ENCODE data around the gene LRRC14B.
"Not testable (repeated sequence)": the region's sequence is repeated elsewhere in the genome, so short reads cannot be mapped to it uniquely, and the experiment has no call there.

The LRRC14B gene

DNA sequence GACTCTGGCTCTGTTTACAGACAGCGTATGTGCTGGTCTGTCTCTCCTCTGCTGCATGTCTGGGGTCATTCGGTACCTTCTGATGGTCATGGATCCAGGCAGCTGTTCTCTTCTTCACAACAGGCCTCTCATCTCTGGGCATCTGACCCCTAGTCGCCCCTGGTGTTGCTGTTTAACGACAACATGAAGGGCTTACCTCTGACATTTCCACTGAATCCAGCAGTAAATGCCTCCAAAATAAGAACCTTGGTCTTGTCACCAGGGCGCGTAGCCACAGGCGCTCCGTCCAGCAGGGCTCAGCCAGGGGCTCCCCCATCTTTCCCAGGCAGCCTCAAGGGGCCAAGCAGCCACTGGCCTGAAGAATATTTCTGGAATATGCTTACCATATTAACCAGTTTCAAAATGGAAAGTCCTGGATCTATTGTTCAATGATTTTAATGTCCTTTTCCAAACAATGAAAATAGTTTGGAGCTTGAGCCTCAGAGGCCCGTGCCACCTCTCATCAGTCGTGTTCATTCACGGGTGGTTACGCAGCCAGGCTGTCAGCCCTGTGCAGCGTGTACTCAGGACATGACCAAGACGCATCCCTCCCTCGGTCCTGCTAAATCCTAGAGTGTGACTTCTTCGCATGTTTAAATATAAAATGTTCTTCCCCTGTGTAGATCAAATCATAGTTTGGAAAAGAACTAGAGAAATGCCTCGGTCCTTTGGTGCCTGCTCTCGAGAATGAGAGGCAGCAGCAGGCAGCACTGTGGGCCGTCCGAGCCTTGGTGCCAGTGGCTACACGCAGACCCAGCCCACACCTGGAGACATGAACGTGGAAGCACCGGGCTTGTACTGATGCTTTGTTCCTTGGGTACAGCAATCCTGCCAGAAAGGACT, 30.1 kb upstream of the LRRC14B start:
- DNase-seq (ENCODE audit: low spot score): no peak

DNA sequence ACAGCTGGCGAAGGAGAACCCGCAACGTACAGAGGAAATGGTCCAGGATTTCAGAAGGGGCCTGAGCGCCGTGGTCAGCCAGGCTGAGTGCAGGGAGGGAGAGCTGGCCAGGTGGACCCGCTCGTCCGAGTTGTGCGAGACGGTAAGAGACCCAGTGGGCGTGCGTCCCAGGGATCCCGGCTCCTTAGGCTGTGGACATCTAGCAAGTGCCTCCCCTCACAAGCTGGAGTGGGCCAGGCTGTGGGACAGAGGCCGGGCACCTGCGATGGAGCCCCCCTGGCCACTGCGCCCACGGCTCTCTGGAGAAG, 29.5 kb upstream of the LRRC14B start:
- DNase-seq (ENCODE audit: low spot score): no peak

DNA sequence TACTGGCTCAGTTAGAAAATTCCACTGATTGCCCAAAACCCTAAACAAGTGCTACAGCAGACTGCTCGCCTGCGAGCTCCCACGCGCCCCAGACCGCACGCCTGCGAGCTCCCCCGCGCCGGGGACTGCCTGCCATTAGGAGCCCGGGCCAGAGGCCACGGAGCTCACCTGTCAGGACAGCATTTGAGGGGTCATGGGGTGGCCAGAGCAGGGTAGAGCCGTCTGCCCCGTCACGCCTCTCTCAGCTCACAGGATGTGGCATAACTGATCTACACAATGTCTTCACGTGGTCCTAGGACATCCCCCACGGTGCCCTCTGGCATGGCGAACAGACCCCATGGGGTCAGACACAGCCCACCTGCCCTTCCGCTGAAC, 29.1 kb upstream of the LRRC14B start:
- no peak for DNase-seq (ENCODE audit: low spot score)

DNA sequence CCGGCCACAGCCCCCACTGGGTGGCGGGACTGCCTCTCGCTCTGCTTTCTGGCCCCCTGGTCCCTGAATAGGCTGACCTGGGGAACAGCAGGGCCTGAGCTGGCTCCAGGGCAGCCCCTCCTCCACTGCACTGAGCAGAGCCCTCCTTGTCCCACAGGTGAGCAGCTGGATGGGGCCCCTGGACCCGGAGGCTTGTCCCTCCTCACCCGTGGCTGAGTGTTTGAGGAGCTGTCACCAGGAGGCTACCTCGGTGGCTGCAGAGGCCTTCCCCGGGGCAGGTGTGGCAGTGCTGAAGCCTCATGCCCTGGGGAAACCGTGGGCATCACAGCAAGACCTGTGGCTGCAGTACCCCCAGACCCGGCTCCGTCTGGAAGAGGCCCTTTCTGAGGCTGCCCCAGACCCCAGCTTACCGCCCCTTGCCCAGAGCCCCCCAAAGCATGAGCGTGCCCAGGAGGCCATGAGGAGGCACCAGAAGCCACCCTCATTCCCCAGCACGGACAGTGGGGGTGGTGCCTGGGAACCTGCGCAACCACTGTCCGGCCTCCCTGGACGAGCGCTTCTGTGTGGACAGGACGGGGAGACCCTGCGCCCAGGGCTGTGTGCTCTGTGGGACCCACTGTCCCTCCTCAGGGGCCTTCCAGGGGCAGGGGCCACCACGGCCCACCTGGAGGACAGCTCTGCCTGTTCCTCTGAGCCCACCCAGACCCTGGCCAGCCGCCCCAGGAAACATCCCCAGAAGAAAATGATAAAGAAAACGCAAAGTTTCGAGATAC, 28.5 kb upstream of the LRRC14B start:
- DNase-seq (ENCODE audit: low spot score): no peak

DNA sequence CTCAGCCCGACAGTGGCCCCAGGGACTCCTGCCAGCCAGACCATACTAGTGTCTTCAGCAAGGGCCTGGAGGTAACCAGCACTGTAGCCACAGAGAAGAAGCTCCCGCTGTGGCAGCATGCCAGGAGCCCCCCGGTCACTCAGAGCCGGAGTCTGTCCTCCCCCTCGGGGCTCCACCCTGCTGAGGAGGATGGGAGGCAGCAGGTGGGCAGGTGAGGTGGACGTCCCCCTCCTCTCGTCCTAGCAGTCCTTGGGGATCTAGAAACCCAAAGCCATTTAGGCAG, 28.0 kb upstream of the LRRC14B start:
- DNase-seq (ENCODE audit: low spot score): no peak

DNA sequence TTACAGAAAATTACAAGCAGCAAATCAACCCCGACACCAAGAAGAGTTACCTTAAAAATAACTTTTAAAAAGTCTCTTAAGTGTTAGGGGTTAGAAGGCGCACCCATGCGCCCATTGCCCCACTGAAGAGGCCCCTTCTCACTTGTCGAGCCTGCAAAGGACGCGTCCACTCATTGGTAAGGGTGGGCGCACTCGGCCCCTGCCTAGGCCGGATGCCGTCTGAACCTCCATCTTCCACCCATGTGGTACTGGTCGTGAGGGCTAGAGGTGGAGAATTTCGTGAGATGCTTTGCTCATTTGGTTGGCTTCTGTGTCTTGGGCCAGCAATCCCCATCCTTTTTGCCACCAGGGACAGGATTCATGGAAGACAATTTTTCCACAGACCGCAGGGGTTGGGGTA, 27.5 kb upstream of the LRRC14B start:
- no peak for DNase-seq (ENCODE audit: low spot score)

DNA sequence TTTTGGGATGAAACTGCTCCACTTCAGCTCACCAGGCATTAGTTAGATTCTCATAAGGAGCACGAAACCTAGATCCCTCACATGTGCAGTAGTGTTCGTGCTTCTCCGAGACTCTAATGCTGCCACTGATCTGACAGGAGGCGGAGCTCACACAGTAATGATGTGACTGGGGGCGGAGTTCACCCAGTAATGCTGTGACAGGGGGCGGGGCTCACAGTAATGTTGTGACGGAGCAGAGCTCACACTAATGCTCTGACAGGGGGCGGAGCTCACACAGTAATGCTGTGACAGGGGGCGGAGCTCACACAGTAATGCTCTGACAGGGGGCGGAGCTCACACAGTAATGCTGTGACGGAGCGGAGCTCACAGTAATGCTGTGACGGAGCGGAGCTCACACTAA, 27.1 kb upstream of the LRRC14B start:
- no peak for DNase-seq (ENCODE audit: low spot score)

DNA sequence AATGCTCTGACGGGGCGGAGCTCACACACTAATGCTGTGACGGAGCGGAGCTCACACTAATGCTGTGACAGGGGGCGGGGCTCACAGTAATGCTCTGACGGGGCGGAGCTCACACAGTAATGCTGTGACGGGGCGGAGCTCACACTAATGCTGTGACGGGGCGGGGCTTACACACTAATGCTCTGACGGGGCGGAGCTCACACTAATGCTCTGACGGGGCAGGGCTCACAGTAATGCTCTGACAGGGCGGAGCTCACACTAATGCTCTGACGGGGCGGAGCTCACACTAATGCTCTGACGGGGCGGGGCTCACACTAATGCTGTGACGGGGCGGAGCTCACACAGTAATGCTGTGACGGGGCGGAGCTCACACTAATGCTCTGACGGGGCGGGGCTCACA, 26.5 kb upstream of the LRRC14B start:
- DNase-seq (ENCODE audit: low spot score): not testable (repeated sequence)

DNA sequence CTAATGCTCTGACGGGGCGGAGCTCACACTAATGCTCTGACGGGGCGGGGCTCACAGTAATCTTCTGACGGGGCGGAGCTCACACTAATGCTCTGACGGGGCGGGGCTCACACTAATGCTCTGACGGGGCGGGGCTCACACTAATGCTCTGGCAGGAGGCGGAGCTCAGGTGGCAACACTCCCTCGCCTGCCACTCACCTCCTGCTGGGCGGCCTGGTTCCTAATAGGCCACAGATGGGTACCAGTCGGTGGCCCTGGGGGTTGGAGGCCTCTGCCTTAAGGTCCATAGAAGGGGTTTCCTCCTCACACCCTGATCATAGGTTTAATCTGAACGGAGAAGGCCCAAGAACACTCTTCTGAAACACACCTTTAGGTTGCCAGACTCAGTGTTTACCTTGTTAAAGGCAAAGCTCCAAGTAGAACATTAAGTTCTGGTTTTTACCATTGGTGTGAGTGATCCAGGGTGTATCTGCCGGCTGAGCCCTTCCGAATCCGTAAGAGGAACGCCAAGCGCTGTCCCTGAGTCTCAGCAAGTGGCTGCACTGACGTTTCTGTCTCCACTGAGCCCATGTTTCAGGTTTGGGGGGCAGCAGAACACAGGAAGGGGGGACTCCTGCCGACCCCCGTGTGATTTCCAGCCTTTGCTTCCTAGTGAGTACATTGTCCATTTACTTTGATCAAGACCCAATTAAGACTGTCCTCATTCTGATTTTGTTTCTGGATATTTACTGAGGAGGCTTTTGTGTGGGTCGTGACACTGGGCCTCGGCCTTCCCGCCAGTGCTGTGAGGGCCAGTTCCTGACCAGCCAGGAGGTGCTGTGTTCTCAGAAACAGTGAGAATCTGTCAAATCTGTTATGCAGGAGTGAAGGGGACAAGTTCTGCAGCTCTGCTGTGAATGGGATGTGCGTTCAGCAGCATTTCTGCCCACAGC, 24.6 kb upstream of the LRRC14B start:
- no peak for DNase-seq (ENCODE audit: low spot score)

DNA sequence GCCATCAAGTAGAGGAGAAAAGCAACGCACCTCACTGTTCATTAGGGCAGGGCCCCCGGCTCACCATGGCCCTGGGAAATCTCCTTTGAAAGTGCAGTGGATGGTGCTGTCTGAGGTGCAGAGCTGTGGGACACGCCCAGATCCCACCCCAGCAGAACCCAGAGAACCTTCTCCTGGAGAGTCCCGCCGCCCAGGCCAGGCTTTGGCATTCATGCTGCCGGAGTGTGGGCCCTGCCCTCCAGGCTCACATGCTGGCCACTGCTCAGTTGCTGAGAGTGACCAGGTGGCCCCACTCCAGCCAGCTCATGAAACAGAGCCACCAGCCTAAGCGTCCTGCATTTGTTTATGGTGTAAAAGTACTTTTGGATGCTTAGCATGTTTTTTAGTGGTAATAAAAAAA, 23.8 kb upstream of the LRRC14B start:
- no peak for DNase-seq (ENCODE audit: low spot score)

DNA sequence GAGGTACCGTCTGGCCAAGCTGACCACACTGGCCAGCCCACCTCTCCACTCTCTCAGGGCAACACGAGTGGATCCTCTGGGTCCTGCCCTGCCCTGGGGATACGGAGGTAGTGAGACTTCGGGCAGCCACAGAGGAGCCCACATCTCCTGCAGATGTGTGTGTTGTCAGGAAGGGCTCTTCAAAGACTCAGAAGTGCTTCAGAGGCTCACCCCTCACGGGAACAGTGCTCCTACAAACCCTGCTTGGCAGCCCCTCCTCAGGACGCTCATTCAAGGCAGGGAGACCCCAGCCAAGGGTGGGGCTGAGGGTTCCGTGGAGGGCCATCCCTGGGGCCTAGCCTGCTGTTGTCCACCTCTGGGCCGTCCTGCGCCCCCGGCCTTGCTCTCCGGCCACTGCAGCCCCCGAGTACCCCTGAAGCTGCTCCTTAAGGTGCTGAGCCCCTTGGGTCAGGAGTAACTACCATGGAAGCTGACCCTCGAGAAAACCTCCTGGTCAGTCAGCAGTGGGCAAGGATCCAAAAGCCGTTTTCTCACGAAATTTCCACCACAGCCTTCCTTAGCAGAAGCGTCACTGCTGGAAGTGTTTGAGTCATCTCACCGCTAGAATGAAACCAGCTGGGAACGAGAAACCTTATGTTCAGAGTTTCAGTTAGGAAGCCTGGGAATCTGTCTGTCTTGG, 23.2 kb upstream of the LRRC14B start:
- peak; percentile 12 for DNase-seq (ENCODE audit: low spot score)

DNA sequence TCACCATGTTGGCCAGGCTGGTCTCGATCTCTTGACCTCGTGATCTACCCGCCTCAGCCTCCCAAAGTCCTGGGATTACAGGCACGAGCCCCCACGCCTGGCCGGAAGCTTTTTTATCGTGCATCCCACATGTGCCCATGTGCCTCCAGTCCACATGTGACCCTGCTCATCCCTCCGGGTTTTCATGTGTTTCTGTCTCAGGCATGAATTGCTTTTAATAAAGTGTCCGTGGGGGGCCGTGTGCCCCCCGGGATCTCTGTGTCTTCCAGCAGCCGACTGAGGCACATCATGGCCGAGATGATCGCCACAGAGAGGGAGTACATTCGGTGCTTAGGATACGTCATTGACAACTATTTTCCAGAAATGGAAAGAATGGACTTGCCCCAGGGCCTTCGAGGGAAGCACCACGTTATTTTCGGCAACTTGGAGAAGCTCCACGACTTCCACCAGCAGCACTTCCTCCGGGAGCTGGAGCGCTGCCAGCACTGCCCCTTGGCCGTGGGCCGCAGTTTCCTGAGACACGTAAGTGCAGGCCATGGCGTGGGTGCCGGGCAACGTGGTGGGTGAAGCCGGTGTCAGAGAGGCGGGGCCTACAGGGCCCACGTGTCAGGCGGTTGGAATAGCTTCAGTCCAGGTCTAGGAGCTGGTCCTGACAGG, 22.1 kb upstream of the LRRC14B start:
- DNase-seq (ENCODE audit: low spot score): no peak

DNA sequence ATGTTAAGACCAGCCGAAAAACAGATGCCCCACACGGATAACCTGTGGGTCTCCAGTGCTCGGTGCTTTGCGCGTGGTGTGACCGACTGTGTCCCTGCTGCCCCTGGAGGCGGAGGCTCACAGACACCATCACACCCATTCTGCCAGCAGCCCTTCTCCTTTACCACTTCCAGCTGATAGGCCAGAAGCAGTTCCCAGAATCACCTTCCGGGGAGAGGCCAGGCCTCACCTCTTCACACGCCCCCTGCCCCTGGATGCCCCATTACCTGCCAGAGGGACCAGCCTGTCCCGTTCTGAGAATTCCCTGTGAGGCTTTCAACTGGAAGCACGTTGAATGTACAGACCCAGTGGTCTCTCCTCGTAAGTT, 21.6 kb upstream of the LRRC14B start:
- DNase-seq (ENCODE audit: low spot score): no peak

DNA sequence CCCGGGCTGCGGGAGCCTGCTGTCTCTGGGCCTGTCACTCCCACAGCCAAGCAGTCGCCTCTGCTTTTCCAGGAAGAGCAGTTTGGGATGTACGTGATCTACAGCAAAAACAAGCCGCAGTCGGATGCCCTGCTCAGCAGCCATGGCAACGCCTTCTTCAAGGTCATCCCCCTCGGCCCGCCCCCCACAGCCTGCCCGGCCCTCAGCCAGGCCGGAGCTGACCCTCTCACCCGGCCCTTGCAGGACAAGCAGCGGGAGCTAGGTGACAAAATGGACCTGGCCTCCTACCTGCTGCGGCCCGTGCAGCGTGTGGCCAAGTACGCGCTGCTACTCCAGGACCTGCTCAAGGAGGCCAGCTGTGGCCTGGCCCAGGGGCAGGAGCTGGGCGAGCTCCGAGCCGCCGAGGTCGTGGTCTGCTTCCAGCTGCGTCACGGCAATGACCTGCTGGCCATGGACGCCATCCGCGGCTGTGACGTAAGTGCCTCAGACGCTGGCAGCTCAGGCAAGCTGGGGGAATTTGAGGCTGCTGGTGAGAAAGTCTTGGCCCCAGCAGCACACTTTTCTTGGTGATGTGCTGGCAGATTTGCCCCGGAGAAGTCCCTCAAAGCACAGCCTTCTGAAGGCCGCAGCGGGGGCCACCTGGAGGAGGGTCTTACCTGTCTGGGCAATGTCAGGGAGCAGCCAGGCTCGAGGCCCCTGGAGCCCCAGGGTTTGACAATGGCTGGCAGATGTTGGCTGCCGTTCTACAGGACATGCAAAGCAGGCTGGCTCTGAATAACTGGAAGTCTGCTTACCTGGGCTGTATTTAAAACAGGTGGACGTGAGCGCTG, 20.1 kb upstream of the LRRC14B start:
- no peak for DNase-seq (ENCODE audit: low spot score)

DNA sequence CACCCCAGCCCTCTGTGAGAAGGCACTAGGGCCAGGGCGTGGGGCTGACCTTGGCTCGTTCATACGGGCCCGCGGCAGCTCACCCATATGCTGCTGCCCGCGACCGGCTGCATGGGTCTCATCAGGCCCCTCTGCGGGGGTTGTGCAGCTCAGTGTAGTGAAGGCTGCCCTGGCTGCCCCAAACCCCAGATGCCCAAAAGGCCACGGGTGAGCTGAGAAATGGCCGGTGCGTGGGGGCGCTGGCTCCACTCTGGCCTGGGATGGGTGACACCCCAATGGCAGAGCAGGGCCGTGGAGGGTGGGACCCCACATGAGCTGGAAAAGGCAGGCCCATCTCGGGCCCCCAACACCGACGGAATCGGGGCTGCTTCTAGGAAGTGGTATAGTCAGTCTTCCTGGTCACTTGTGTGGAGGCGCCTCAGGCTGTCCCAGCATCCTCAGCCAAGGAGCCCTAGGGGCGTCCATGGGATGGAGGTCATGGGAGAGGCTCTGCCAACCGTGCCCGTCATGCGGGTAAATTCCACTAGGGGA, 19.4 kb upstream of the LRRC14B start:
- no peak for DNase-seq (ENCODE audit: low spot score)

DNA sequence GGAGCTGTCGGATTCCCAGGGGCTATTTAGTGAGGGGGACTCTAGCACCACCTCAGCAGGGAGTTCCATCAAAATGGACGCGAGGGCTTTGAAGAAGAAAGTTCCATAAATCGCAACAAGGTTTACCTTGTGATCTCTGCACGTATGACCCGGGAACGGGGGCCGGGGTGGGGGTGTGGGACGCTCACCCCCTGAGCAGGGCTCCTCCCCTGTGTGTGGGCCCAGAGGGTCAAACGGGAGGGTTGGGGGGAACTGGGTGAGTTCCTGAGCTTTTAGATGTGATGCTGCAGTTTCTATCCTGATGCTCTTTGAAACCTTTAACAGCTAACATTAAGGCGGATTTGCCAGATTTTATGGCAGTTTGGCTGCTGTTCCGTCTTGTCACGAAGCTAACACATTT, 18.9 kb upstream of the LRRC14B start:
- no peak for DNase-seq (ENCODE audit: low spot score)

DNA sequence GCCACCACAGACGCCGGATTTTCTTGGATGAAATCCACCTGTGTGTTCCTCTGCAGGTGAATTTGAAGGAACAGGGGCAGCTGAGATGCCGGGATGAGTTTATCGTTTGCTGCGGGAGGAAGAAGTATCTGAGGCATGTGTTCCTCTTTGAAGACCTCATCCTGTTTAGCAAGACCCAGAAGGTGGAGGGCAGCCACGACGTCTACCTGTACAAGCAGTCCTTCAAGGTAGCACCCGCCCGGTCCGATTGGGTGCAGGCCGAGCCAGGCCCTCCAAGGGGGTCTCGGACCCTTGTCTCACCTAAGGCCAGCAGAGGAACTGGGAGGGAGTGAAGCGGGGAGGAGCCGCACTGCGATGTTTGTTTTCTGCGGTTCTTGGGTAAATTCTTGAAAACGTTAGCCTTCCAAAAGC, 18.4 kb upstream of the LRRC14B start:
- DNase-seq (ENCODE audit: low spot score): no peak

DNA sequence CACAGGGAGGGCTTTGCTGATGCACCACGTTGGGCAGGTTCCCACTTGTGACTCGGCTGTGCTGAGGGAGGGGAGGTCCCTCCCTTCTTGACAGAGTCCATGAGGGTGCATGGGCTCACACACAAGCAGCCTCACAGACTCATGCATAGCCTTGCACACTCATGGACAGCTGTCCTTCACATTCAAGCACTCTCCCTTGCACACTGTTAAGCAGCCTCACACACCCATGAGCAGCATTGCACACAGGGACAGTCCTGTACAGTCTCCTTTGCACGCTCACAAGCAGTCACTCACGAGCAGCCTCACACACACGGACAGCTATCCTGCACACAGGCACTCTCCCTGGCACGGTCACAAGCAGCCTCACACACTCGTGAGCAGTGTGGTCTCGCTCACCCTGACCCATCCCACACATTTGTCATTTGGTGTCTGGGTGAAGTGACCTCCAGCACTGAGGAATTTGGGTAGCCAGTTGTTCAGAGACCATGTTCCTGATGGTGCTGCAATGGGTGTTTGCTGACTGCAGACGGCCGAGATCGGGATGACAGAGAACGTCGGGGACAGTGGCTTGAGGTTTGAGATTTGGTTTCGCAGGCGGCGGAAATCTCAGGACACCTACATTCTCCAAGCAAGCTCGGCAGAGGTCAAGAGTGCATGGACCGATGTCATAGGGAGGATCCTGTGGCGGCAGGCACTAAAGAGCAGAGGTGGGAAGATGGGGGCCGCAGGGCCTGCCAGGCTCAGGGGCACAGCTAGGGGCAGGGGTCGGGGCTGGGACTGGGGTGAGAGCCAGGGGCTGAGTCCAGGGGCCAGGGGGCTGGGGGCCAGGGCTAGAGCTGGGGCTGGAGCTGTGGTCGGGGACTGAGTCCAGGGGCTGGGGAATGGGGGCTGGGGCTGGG, 17.7 kb upstream of the LRRC14B start:
- no peak for DNase-seq (ENCODE audit: low spot score)

DNA sequence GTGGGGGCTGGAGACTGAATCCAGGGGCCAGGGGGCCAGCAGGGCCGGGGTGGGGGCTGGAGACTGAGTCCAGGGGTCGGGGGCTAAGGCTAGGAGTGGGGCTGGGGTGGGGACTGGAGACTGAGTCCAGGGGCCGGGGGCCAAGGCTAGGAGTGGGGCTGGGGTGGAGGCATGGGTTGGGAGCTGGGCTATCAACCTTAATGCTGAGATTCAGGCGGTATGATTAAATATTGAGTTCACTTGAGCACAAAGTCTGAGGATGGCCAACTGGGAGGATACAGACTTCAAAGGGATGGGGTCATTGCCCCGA, 17.0 kb upstream of the LRRC14B start:
- DNase-seq (ENCODE audit: low spot score): no peak
